Coronary artery (tissue), 2 donors: Measurements from ENCODE around the gene TRAF2.
A peak's percentile ranks its signal among the peaks of the same experiment; 100 is the strongest.
"Not testable (repeated sequence)": the region's sequence is repeated elsewhere in the genome, so short reads cannot be mapped to it uniquely, and the experiment has no call there.

Experiments used
- DNase-seq: peaks from one replicate; pipeline ENCODE4 v3.0.0-alpha.2; 2017; ENCODE audit warnings: low spot score
- H3K27ac ChIP-seq, 2 donors: fragments of 200-600 bp; sonication (generic); one replicate each; pipeline ENCODE4 v1.5.1; 2016 to 2019
- H3K4me3 ChIP-seq: fragments of 200-600 bp; sonication (generic); 2 replicates; pipeline ENCODE4 v1.5.1; 2016; ENCODE audit warnings: mild to moderate bottlenecking, moderate library complexity
- TF ChIP-seq, protein P1 (sequence below): fragments of 200-600 bp; sonication (generic); IDR thresholded peaks from one replicate; pipeline ENCODE4 v1.5.1; 2019; ENCODE audit warnings: antibody characterized with exemption

TRAF2 gene

DNA sequence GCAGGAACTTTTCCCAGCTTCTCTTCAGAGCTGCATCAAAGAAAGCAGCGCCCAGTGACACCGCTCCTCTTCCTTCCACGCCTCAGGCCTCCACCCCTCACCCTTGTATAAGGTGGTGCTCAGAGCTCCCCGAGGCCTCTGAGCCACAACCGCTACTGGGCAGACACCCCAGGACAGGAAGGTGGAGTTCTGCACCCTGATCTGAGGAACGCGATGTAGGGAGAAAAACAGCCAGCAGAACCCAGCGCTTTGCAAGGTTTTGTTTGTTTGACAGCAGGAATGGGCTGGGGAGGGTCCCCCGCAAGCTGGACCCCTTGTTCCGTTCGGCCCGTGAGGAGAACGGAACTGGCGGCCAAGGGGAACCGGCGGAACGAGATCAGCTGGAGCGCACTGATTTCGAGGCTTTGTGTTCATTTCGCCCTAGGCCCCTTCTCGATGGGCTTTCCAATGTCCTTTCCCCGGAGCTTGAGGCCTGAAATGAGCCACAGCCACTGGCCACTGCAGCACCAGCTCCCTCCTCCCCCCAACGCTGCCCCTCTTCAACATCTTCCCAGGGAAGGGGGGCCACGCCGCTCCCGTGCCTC lies 24.4 kb upstream of the TRAF2 start:
- TF ChIP-seq, protein P1, sequence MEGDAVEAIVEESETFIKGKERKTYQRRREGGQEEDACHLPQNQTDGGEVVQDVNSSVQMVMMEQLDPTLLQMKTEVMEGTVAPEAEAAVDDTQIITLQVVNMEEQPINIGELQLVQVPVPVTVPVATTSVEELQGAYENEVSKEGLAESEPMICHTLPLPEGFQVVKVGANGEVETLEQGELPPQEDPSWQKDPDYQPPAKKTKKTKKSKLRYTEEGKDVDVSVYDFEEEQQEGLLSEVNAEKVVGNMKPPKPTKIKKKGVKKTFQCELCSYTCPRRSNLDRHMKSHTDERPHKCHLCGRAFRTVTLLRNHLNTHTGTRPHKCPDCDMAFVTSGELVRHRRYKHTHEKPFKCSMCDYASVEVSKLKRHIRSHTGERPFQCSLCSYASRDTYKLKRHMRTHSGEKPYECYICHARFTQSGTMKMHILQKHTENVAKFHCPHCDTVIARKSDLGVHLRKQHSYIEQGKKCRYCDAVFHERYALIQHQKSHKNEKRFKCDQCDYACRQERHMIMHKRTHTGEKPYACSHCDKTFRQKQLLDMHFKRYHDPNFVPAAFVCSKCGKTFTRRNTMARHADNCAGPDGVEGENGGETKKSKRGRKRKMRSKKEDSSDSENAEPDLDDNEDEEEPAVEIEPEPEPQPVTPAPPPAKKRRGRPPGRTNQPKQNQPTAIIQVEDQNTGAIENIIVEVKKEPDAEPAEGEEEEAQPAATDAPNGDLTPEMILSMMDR: no peak
- H3K4me3 ChIP-seq: no peak overlapping the region
- no peak for DNase-seq
- no peak overlapping the region for H3K27ac ChIP-seq

DNA sequence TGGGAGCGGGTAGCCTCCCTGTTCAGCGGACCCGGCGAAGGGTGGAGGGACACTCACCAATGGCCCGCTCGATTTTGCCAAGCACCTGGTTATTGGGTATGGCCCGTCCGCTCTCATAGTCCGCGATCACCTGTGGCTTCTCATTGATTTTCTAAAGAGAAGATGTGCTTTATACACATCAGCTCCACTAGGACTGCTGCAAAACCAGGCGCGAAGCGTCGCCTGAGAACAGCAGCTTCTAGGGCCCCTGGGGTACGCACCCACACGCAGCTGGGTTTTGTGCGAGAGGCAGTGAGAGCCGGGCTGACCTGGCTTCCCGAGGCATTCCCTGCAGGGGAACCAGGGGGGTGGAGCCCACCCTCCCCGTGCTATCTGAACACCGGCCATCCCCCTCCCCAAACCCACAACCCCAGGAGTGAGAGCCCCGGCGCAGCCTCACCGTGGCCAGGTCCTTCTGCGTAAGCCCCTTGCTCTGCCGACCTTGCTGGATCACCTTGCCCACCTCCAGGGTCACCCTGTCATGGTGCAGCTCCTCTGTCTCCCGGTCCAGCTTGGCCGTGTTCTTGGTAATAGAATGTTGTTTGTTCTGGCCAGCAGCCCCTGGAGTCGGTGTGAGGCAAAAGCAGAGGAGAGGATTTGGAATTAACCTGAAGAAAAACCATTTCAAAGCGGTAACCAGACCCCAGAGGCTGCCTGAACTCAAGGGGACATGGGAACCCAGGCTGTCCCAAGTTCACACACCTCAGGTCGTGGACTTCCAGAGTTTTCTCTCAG lies 23.3 kb upstream of the TRAF2 start:
- Histone ChIP-seq H3K4me3 (no peak overlapping the region), H3K27ac (no peak overlapping the region)
- no peak for DNase-seq
- TF ChIP-seq, protein P1: no peak

DNA sequence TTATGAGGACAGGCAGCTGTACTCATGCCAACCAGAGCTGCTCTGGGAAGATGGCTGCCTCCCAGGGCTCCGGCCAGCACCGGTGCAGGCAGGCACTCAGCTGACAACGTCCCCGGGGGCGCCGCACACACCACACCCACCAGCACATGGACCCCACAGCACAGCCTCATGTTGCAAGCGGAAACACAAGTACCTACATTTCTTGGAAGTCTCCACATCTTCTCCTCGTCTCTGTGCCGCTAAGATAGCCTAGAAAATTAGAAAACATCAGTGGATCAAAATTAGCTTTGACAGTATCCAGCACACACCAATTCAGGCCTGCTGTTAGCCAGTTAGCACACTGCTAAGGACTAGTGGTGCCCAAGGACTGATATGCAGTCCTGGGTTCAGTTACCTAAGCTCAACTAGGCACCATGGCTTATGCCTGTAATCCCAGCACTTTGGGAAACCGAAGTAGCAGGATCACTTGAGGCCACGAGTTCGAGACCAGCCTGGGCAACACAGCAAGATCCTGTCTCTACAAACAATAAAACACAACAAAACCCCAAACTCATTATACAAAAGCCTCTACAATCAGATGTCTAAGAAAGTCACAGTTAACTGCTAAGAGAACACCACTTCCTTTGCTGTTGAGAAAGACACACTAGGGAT lies 22.6 kb upstream of the TRAF2 start:
- H3K4me3 ChIP-seq: no peak overlapping the region
- DNase-seq: no peak
- no peak overlapping the region for H3K27ac ChIP-seq
- TF ChIP-seq, protein P1: no peak

DNA sequence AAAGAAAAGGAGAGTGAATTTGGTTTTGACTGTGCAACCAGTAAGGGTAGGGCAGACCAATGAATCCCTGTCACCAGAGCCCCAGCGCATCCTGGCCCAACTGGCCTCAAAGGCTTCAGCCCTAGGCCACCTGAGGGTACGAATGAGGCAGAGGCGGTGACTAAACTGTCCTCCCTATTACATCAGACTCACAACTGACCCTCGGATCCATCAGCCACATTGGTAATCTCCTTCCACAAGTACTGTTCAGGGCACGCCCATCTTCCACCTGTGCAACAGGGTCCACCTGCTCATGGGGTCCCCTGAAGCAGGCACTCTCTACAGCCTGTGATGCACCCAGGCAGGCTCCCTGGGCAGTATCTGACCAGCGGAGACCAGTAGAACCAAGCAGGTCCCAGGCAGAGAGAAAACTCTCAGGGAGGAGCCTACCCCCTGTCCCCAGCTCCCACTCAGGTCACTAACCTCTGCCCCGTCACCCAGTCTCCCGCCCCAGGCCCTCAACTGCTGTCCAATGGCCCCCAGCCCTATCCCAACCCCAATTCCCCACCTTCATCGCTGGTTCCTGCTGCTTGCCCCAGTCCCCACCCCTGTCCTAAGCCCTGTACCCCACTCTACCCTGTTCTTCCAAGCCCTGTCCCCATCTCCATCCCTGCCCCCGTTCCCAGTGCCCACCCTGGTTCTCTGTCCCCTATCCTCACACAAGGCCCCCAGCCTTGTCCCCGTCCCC lies 21.1 kb upstream of the TRAF2 start:
- TF ChIP-seq, protein P1: no peak
- peak overlapping the region; percentile 100 for H3K4me3 ChIP-seq
- peak; percentile 72 for DNase-seq
- H3K27ac ChIP-seq: peak overlapping the region; percentile 74 to 95

DNA sequence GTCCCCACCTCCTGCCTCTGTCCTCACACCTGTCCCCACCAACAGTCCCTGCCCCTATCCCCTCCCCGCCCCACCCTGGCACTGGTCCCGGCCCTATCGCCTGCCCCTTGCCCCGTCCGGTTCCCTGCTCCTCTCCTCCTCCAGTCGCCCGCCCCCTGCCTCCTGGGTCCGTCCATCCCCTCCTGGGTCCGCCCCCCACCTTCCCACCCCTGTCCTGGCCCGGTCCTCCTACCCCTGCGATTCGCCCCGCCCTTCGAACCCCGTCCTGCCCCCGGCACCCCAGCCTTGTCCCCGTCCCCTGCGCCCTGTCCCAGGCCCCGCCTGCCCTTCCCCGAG lies 20.6 kb upstream of the TRAF2 start:
- peak overlapping the region; percentile 100 for H3K4me3 ChIP-seq
- H3K27ac ChIP-seq: peak overlapping the region; percentile 74 to 95
- DNase-seq: peak; percentile 71
- TF ChIP-seq, protein P1: no peak

DNA sequence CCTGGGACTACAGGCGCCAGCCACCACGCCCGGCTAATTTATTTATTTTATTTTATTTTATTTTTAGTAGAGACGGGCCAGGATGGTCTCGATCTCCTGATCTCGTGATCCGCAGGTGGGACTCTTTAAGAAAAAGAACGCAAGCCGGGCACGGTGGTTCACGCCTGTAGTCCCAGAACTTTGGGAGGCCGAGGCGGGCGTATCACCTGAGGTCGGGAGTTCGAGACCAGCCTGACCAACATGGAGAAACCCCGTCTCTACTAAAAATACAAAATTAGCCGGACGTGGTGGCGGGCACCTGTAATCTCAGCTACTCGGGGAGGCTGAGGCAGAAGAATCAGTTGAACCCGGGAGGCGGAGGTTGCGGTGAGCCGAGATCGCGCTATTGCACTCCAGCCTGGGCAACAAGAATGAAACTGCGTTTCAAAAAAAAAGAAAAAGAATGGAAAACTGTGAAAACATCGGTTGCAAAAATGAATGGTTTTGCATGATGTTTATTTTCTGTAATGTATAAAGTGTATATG lies 19.4 kb upstream of the TRAF2 start:
- H3K27ac ChIP-seq, DNase-seq: not testable (repeated sequence)
- peak overlapping the region; percentile 100 for H3K4me3 ChIP-seq

DNA sequence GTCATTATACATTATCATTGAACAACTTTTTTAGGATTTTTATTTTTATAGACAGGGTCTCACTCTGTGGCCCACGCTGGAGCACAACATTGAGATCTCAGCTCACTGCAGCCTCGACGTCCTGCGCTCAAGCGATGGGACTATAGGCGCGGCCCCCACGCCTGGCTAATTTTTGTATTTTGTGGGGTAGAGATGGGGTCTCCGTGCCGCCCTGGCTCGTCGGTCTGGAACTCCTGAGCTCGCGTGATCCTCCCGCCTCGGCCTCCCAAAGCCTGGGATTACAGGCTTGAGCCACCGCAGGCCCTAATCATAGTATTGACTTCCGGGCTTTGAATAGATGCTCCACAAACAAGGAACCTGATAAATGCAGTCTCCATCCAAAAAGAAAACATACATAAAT lies 18.8 kb upstream of the TRAF2 start:
- Histone ChIP-seq H3K4me3 (no peak overlapping the region), H3K27ac (no peak overlapping the region)

More for the DNA sequence above, 18.8 kb upstream of the TRAF2 start:
- peak; percentile 71 for DNase-seq
- TF ChIP-seq, protein P1: no peak
